Activated CD8-positive, alpha-beta memory T cell treated with anti-CD3 and anti-CD28 coated beads, Interleukin-2, amount 50 U/mL, for 48 hours (primary cell): ENCODE results near the gene CYP2E1.
"Not testable (repeated sequence)": the region's sequence is repeated elsewhere in the genome, so short reads cannot be mapped to it uniquely, and the experiment has no call there.

ENCODE experiments used
- DNase-seq: peaks from one replicate; pipeline ENCODE4 v3.0.0-alpha.2; 2020

CYP2E1 gene

GRCh38 chr10:133577037-133577436, 49.9 kb downstream of the CYP2E1 start:
- DNase-seq, result not testable (repeated sequence)
